Rectal smooth muscle tissue (tissue), 1 donor: ENCODE results near the gene TP63.

Experiments
- H3K27ac ChIP-seq: one replicate; pipeline ENCODE4 v1.7.0; 2013; ENCODE audit warnings: low read depth, low read length, inconsistent platforms
- H3K27me3 ChIP-seq: one replicate; pipeline ENCODE4 v1.7.0; 2013; ENCODE audit warnings: low read length; ENCODE audit not compliant: control insufficient read depth, insufficient read depth
- H3K36me3 ChIP-seq: one replicate; pipeline ENCODE4 v1.7.0; 2013; ENCODE audit warnings: low read length; ENCODE audit not compliant: control insufficient read depth, insufficient read depth
- H3K4me1 ChIP-seq: one replicate; pipeline ENCODE4 v1.7.0; 2013; ENCODE audit warnings: low read length; ENCODE audit not compliant: control insufficient read depth, insufficient read depth
- H3K4me3 ChIP-seq: one replicate; pipeline ENCODE4 v1.7.0; 2013; ENCODE audit warnings: low read length
- H3K9ac ChIP-seq: one replicate; pipeline ENCODE4 v1.7.0; 2013; ENCODE audit warnings: low read length

Gene TP63

DNA sequence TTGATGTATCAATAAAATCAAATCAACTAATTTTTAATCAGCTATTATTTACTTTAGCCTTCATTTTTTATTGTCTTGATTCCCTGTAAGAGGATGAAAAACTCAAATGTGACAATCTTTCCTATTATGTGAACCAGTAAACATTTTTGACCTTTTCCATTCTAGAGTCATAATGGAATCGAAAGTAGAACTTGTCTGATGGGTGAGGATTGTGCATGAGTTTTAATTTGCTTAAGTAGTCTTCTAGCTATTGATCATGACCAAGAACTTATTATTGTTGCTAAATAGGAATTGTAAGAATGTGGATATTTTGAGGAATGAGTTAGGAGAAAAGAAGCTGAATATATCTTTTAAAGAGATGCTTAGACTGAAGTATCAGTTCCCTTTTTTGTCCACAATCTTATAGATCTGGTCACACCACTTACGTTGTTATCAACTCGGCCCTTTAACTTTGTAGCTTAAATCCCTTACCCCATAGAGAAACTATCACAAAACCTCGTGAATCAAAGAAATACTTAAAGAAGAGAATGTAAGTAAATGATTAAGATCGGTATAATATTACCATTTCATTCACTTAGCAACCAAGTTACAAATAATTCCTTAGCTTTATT is 147.3 kb downstream of the TP63 start:
- Histone ChIP-seq H3K36me3 (no peaks in the 10 kb centered on the region), H3K27me3 (no peaks in the 10 kb centered on the region), H3K4me1 (no peaks in the 10 kb centered on the region), H3K27ac (no peak overlapping the region), H3K4me3 (no peak overlapping the region), H3K9ac (no peak overlapping the region)

DNA sequence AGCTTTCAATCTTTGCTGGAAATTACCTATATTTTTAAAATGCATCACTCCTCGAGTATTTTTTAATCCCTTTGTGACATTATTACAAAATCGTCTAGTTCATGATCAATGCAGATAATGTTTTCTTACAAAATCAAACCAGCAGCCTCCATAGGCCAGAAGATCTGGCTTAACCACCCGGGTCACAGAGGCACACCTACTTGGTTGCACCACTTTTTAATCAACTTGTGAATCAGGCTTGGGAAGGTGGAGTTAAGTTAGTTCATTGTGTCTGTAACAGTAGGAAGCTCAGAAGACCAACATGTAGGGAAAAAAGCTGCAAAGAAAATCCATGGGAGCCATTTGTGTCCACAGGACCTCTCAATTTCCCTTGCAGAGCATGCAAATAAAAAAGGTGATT is 148.0 kb downstream of the TP63 start:
- Histone ChIP-seq H3K9ac (no peak overlapping the region), H3K36me3 (no peaks in the 10 kb centered on the region), H3K27me3 (no peaks in the 10 kb centered on the region), H3K27ac (no peak overlapping the region), H3K4me3 (no peak overlapping the region), H3K4me1 (no peaks in the 10 kb centered on the region)

DNA sequence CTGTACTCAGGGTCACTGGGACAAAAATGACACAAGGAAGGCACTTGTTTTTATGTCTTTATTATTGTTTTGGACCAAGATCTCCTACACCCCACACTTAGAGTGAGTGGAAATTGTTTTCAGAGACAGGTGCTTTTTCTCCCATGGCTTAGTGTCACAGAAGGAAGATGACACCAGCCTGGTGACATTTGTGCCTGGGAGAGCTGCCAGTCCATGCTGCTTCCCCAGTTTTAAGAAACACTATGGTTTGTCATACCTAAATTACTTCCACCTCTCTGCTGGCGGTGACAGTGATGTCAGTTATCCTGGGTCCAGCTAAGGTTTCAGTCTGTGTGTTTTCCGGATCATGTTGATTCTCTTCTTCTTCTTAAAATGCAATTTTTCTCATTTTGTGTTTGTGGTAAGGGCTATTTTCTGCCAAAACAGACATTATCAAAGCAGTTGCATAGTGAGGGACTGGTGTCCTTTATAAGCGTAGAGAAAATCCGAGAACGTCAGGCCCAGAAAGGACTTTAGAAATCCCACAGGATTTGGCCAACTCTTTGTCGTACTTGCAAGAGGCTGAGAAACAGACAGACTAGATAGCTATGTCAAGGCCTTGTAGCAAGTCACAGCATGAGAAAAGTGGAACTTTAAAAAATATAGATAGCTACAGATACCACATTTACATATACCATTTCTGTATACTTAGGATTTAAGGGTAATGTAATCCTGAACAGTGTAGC is 149.5 kb downstream of the TP63 start:
- Histone ChIP-seq H3K4me3 (no peak overlapping the region), H3K9ac (no peak overlapping the region), H3K36me3 (no peaks in the 10 kb centered on the region), H3K4me1 (no peaks in the 10 kb centered on the region), H3K27ac (no peak overlapping the region), H3K27me3 (no peaks in the 10 kb centered on the region)

DNA sequence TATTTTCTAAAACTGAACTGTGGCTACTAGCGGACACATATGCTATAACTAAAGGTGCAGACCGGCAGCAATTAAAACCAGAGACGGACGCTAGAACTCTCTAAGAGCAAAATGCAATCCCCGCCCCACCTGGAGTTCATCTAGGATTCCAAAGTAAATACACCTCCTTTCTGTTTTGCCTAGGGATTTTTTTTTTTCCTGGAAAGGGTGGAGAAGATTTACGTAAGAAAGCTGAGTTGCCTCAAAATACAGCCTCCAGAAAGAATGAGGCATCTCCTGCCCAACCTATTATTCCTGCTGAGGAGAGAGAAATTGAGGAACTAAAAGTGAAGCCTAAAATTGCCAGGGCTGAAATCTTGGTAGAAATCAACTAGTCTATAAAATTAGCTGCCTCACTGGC is 150.2 kb downstream of the TP63 start:
- no peaks in the 10 kb centered on the region for H3K4me1 ChIP-seq
- no peaks in the 10 kb centered on the region for H3K27me3 ChIP-seq
- no peaks in the 10 kb centered on the region for H3K36me3 ChIP-seq
- H3K9ac ChIP-seq = no peak overlapping the region
- H3K27ac ChIP-seq = no peak overlapping the region
- H3K4me3 ChIP-seq = no peak overlapping the region

DNA sequence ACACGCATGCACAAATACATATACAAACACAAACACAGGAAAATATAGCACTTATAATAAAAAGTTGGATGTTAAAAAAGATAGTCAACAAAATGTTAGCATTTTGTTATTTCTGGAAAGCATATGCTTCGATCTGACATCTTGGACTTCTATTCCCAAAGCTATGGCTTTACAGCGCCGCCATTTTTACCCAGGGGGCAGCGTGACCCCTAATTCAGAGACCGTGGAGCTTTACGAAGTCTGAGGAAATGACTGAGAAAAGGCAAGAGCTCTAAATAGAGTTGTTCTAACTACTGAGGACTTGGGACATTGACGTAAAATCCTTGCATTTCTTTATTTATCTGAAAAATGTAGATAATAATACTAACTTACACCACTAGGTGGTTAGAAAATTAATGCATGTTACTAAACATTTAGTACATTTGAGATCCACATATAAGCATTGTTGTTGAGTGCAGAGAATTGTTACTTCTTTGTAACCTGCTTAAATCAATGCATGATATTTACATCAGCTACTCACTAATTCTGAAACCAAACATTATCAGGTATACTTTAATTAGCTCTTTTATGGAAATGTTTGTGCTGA is 155.4 kb downstream of the TP63 start:
- Histone ChIP-seq H3K9ac (no peak overlapping the region), H3K4me3 (no peak overlapping the region), H3K36me3 (no peaks in the 10 kb centered on the region), H3K27me3 (no peaks in the 10 kb centered on the region), H3K27ac (no peak overlapping the region), H3K4me1 (no peaks in the 10 kb centered on the region)

DNA sequence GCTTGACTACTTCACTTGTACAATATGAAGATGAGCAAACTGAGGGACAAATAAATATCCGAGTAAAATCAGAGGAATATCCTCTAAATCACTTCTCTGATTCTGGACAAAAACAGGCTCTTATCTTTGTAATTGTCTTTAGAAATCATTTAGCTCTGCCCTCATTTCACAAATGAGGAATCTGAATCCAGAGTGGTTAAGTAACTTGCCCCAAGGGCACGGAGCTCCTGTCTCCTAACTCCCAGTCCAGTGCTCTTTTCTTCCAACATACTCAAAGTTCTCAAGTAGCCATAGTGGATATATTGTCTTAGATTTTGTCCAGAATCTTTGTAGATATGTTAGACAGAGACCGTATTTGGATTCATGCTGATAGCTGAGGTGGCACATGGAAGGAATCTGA is 156.0 kb downstream of the TP63 start:
- Histone ChIP-seq H3K27me3 (no peaks in the 10 kb centered on the region), H3K27ac (no peak overlapping the region)

DNA sequence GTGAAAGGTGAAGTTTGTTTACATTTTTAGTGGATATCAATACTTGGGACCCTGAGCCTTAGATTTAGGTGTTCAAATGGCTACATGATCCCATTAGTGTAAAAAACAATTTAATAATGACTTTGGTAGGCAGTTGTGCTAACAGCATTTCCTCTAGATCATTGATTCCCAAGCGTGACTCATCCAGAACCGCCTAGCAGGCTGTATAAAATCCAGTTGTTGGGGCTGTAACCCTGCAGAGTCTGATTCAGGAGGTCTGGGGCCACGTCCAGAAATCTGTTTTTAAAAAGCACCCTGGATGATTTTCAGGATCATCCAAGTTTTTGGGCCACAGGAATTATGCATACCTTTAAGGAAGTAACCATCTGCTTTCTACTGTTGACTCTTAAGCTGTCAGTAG is 156.4 kb downstream of the TP63 start:
- Histone ChIP-seq H3K9ac (no peak overlapping the region), H3K27ac (no peak overlapping the region), H3K4me3 (no peak overlapping the region)

More for the DNA sequence above, 156.0 kb downstream of the TP63 start:
- Histone ChIP-seq H3K9ac (no peak overlapping the region), H3K4me3 (no peak overlapping the region), H3K4me1 (no peaks in the 10 kb centered on the region), H3K36me3 (no peaks in the 10 kb centered on the region)

DNA sequence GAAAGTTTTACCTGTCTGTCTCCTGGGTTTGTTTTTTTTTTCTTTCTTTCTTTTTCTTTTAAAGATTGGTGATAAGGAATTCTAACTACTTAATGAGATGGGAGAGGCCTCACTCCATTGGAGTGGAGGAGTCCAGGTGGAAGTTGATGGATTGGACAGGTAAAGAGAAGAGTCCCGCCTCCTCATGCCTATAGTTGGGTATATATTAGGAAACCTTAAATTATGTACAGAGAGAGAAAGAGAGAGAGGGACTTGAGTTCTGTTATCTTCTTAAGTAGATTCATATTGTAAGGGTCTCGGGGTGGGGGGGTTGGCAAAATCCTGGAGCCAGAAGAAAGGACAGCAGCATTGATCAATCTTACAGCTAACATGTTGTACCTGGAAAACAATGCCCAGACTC is 158.2 kb downstream of the TP63 start:
- Histone ChIP-seq H3K4me3 (no peak overlapping the region), H3K4me1 (no peaks in the 10 kb centered on the region), H3K27ac (no peak overlapping the region), H3K9ac (no peak overlapping the region), H3K36me3 (no peaks in the 10 kb centered on the region), H3K27me3 (no peaks in the 10 kb centered on the region)

More for the DNA sequence above, 156.4 kb downstream of the TP63 start:
- Histone ChIP-seq H3K4me1 (no peaks in the 10 kb centered on the region), H3K36me3 (no peaks in the 10 kb centered on the region), H3K27me3 (no peaks in the 10 kb centered on the region)

DNA sequence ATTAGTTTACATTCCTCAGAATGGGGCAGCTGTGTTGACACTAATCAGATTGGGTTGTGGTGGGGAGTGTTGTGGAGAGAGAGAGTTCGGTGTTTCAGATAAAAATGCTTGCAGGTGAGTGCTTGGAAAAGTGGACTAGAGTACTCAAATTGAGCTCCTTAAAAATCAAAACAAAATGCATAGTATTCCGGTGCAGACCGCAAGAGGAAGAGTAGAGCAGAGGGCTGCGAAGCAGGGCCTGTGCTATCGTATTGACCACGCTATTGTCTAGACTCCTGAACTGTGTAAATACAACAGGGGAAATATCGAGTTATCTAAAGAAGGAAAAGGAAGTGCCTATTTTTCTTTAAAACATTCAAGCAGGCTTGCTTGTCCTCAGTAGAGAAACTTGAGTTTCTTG is 159.5 kb downstream of the TP63 start:
- no peak overlapping the region for H3K27ac ChIP-seq

DNA sequence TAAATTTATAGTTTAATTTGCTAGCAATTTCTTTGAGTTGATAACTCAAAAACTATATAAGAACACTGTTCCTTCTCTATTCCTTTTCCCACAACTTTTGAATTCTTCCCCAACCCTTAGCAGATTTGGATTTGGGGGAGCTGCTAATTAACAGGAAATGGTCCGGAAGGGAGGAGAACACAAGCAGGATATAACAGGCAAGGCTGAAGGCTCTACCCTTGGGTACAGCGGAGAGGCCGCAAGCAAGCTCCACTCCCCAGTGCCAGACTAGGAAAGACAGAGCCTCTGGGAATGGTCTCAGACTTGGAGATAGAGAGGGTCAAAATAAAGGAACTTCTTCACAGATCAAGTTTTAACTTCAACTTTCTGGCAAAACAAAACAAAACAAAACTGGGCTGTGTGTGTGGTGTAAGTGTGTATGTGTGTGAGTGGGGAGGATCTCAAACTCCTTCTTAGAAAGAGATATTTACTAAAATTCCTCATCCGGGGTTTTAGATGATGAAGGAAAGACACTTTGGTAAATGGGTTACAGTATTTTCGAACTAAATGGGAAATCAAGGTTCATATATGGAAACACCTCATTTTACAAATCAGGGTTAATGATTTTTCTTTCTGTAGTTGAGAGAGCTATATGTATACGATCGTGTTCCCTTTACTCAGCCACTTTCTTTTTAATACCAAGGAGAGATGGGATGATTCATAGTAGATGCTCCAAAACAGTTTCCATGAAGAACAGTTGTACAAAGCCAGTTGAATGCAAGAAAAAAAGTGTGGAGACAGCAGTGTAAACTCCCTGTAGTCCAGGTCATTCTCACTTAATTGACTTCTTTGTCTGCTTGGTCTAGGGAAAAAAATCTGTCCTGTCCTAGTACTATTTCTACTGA is 161.1 kb downstream of the TP63 start:
- no peak overlapping the region for H3K27ac ChIP-seq
- no peaks in the 10 kb centered on the region for H3K27me3 ChIP-seq
- no peaks in the 10 kb centered on the region for H3K36me3 ChIP-seq
- H3K9ac ChIP-seq = no peak overlapping the region
- no peak overlapping the region for H3K4me3 ChIP-seq
- no peaks in the 10 kb centered on the region for H3K4me1 ChIP-seq

More for the DNA sequence above, 159.5 kb downstream of the TP63 start:
- no peaks in the 10 kb centered on the region for H3K36me3 ChIP-seq
- no peaks in the 10 kb centered on the region for H3K4me1 ChIP-seq
- H3K9ac ChIP-seq = no peak overlapping the region
- H3K27me3 ChIP-seq = no peaks in the 10 kb centered on the region
- H3K4me3 ChIP-seq = no peak overlapping the region

DNA sequence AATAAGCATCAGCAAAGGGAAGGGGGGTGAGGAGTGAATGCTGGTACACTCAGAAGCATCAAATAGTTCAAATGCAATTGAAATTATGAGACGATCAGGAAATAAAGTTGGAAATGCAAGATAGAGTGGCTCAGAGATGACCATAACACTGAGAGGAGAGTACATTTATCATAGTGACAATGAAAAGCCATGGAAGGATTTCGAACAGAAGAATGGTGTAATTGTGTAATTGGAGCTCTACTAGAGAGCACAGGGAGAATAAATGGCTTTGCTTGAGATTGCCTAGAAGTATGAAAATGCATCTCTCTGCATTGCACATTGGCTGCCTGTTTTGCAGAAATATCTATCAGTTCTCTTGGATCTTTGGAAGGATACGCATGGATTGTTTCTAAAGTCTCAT is 163.3 kb downstream of the TP63 start:
- Histone ChIP-seq H3K36me3 (no peaks in the 10 kb centered on the region), H3K27ac (no peak overlapping the region), H3K27me3 (no peaks in the 10 kb centered on the region), H3K4me1 (no peaks in the 10 kb centered on the region), H3K4me3 (no peak overlapping the region), H3K9ac (no peak overlapping the region)

DNA sequence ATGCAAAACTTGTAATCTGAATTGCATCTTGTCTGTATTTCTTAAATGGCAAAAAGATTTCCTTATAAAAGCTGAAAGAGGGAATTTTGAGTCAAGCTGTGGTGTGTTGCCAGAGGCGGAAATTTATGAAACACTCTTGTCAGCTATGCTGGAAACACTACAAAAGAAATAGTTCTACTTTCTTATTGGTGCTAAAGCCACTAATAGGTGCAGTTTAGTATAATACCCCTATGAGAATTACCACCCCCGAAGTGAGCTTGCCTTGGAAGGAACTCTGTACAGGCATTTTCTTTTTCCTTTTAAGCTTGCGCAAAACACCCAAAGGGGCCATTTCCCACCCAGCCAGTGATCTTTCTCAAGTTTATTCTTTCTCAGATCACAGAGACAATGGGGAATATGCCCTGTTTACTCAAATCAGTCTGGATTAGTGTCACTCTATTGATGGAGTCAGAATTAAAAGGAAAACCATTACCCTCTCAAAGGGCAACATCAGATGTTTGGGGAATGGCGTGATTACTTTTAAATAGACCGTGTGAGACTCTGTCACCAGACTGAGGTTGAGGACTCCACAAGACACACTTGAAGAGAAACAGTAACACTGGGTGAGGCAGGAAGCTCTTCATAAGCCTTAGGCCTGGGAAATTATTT is 166.0 kb downstream of the TP63 start:
- Histone ChIP-seq H3K27ac (no peak overlapping the region), H3K36me3 (no peaks in the 10 kb centered on the region), H3K27me3 (no peaks in the 10 kb centered on the region), H3K4me3 (no peak overlapping the region), H3K9ac (no peak overlapping the region), H3K4me1 (no peaks in the 10 kb centered on the region)
